ENCODE results near the gene DYNC1I1. TPM values are rescaled to one million over a fixed set of nuclear protein-coding genes. Genes with fewer than 3 reads are reported as not detected.

Gene DYNC1I1
- total and polyA plus RNA-seq, 2 of the 4 experiments (the other 2 are of a cell fraction): under 0.01 to 0.15 TPM

DNA sequence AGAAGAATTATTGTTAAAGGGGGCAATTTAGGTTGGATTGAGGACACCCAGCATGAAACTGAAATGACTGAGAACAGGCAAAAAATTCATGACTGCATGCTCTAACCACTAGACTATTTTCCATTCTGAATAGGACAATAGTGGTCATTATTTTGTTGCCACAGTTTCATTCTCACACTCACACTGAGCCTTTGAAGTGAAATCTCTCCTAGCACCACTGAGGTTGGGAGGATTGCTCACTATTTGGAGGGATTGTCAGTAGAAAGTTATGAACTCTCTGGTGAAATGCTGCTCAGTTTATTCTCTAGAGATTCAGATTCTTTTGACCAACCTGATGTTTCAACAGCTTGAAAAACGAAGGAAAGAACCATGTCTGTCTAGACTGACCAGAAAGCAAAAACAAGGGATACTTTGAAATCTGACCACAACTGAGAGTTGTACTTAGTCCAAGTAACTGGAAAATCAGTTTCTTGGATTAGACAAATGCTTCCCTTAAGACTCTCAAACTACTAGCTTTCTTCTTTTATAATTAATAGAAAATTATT, 191.2 kb downstream of the DYNC1I1 start:
- H3K9me1 ChIP-seq (ENCODE audit: insufficient read depth, low read length): no peaks in the 10 kb centered on the region
- dilution Hi-C loops (cut with HindIII; ENCODE audit: low sequenced_read_pairs, unreplicated experiment) (no loop called here), in situ Hi-C loops (cut with MboI; ENCODE audit: low sequenced_read_pairs) (no loop called here), intact Hi-C loops (cut with micrococcal nuclease) (no loop called here)
- H2BK15ac ChIP-seq (ENCODE audit: low read depth, low read length): no peak overlapping the region
- ChIA-PET CTCF (no interaction called here), POLR2A (ENCODE audit: unreplicated experiment) (no interaction called here)
- H3K4me1 ChIP-seq (ENCODE audit: control insufficient read depth, insufficient read depth, low read length): no peaks in the 10 kb centered on the region
- no peak overlapping the region for H3K14ac ChIP-seq (replicated peaks; ENCODE audit: low read depth, low read length)
- H3K9ac ChIP-seq (ENCODE audit: low read depth, low read length): no peak overlapping the region
- H3K27me3 ChIP-seq (ENCODE audit: control insufficient read depth, insufficient read depth, low read length): no peaks in the 10 kb centered on the region
- H3K36me3 ChIP-seq (ENCODE audit: control insufficient read depth, insufficient read depth, low read length): no peaks in the 10 kb centered on the region
- no peak overlapping the region for H2BK5ac ChIP-seq (ENCODE audit: low read depth, low read length, poor library complexity, severe bottlenecking)
- ATAC-seq (ENCODE audit: low read depth) (no peak), DNase-seq (no peak)
- H2AK5ac ChIP-seq (ENCODE audit: low read depth, low read length): no peak overlapping the region
- WGBS, 2 experiments (ENCODE audit: extremely low coverage in 2 of 2, insufficient read length in 1 of 2): no CpG with 5 or more reads among the region's 1 CpG
- no peaks in the 10 kb centered on the region for H4K20me1 ChIP-seq (ENCODE audit: insufficient read depth, low read length)
- no peak overlapping the region for H4K91ac ChIP-seq (ENCODE audit: insufficient read depth, low read depth, low read length)
- H3K56ac ChIP-seq (ENCODE audit: extremely low read depth, insufficient read depth, low read length): no peak overlapping the region
- no peak for TF ChIP-seq SMC3 (IDR thresholded peaks at IDR 0.05; ENCODE audit: low read depth, low read length)
- no peak for TF ChIP-seq NFE2L2 (IDR thresholded peaks at IDR 0.05; ENCODE audit: low read depth, low read length)
- TF ChIP-seq, protein P1, sequence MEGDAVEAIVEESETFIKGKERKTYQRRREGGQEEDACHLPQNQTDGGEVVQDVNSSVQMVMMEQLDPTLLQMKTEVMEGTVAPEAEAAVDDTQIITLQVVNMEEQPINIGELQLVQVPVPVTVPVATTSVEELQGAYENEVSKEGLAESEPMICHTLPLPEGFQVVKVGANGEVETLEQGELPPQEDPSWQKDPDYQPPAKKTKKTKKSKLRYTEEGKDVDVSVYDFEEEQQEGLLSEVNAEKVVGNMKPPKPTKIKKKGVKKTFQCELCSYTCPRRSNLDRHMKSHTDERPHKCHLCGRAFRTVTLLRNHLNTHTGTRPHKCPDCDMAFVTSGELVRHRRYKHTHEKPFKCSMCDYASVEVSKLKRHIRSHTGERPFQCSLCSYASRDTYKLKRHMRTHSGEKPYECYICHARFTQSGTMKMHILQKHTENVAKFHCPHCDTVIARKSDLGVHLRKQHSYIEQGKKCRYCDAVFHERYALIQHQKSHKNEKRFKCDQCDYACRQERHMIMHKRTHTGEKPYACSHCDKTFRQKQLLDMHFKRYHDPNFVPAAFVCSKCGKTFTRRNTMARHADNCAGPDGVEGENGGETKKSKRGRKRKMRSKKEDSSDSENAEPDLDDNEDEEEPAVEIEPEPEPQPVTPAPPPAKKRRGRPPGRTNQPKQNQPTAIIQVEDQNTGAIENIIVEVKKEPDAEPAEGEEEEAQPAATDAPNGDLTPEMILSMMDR (conservative IDR thresholded peaks at IDR 0.05; ENCODE audit: low read depth, low read length): no peak
- TF ChIP-seq BHLHE40 (IDR thresholded peaks at IDR 0.05; ENCODE audit: low read depth, low read length): no peak
- TF ChIP-seq, protein P2, sequence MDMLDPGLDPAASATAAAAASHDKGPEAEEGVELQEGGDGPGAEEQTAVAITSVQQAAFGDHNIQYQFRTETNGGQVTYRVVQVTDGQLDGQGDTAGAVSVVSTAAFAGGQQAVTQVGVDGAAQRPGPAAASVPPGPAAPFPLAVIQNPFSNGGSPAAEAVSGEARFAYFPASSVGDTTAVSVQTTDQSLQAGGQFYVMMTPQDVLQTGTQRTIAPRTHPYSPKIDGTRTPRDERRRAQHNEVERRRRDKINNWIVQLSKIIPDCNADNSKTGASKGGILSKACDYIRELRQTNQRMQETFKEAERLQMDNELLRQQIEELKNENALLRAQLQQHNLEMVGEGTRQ (IDR thresholded peaks at IDR 0.05; ENCODE audit: low read depth, low read length): no peak
- TF ChIP-seq RAD21 (IDR thresholded peaks at IDR 0.05; ENCODE audit: low read length): no peak
- no peak for TF ChIP-seq RCOR1 (IDR thresholded peaks at IDR 0.05; ENCODE audit: insufficient replicate concordance, low read length)
- TF ChIP-seq MXI1 (IDR thresholded peaks at IDR 0.05; ENCODE audit: borderline replicate concordance, low read depth, low read length): no peak
- TF ChIP-seq CEBPB (IDR thresholded peaks at IDR 0.05; ENCODE audit: low read depth, low read length): no peak
- no peak for TF ChIP-seq MAFK (IDR thresholded peaks at IDR 0.05; ENCODE audit: low read depth, low read length)
- TF ChIP-seq CHD1 (IDR thresholded peaks at IDR 0.05; ENCODE audit: low read depth, low read length): no peak
- TF ChIP-seq FOS (IDR thresholded peaks at IDR 0.05; ENCODE audit: low read depth, low read length): no peak
- no peak for TF ChIP-seq RFX5 (IDR thresholded peaks at IDR 0.05; ENCODE audit: low read depth, low read length)
- TF ChIP-seq, protein P3, sequence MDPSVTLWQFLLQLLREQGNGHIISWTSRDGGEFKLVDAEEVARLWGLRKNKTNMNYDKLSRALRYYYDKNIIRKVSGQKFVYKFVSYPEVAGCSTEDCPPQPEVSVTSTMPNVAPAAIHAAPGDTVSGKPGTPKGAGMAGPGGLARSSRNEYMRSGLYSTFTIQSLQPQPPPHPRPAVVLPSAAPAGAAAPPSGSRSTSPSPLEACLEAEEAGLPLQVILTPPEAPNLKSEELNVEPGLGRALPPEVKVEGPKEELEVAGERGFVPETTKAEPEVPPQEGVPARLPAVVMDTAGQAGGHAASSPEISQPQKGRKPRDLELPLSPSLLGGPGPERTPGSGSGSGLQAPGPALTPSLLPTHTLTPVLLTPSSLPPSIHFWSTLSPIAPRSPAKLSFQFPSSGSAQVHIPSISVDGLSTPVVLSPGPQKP (IDR thresholded peaks at IDR 0.05; ENCODE audit: borderline replicate concordance, low read depth, low read length): no peak
- no peak for TF ChIP-seq MAZ (IDR thresholded peaks at IDR 0.05; ENCODE audit: borderline replicate concordance, low read depth, low read length)
- TF ChIP-seq POLR2A (IDR thresholded peaks at IDR 0.05; ENCODE audit: low read depth, low read length): no peak
- BruUV-seq (replicated peaks): no TSS peak
- H3K4ac ChIP-seq (ENCODE audit: low read depth, low read length): no peak overlapping the region
- no peak overlapping the region for H2AK9ac ChIP-seq (replicated peaks; ENCODE audit: low read depth, low read length, poor library complexity)
- no peaks in the 10 kb centered on the region for H3K9me3 ChIP-seq (ENCODE audit: control insufficient read depth, insufficient read depth, low read length)
- H2AFZ ChIP-seq (replicated peaks; ENCODE audit: low read length, poor library complexity): no peak overlapping the region
- no peak overlapping the region for H4K8ac ChIP-seq (ENCODE audit: low read depth in 2 of 2, low read length in 2 of 2)
- no peak overlapping the region for H3K18ac ChIP-seq (ENCODE audit: low read depth, low read length)
- H3K4me2 ChIP-seq (ENCODE audit: low read depth, low read length): no peak overlapping the region
- H3K79me1 ChIP-seq (ENCODE audit: low read depth in 1 of 2, low read length in 2 of 2): no peaks in the 10 kb centered on the region
- H3K23ac ChIP-seq (ENCODE audit: low read depth, low read length): no peak overlapping the region
- no peak overlapping the region for H2BK20ac ChIP-seq (ENCODE audit: low read depth, low read length)
- H2BK120ac ChIP-seq (ENCODE audit: low read depth, low read length): no peak overlapping the region
- H4K5ac ChIP-seq (ENCODE audit: low read depth, low read length): no peak overlapping the region
- H3K4me3 ChIP-seq (ENCODE audit: insufficient read depth, low read depth, low read length): no peak overlapping the region
- no peak overlapping the region for H3K27ac ChIP-seq (ENCODE audit: insufficient read depth, low read length)
